Stimulated activated CD8-positive, alpha-beta memory T cell treated with anti-CD3 and anti-CD28 coated beads, Interleukin-4, amount 100 ng/mL, for 4 hours (primary cell): ENCODE data around the gene RWDD3.

Experiments used
- DNase-seq, 2 donors: peaks; one replicate each; pipeline ENCODE4 v3.0.0-alpha.2; 2020; ENCODE audit warnings: low read depth in 2 of 2, low spot score in 1 of 2

The RWDD3 gene

DNA sequence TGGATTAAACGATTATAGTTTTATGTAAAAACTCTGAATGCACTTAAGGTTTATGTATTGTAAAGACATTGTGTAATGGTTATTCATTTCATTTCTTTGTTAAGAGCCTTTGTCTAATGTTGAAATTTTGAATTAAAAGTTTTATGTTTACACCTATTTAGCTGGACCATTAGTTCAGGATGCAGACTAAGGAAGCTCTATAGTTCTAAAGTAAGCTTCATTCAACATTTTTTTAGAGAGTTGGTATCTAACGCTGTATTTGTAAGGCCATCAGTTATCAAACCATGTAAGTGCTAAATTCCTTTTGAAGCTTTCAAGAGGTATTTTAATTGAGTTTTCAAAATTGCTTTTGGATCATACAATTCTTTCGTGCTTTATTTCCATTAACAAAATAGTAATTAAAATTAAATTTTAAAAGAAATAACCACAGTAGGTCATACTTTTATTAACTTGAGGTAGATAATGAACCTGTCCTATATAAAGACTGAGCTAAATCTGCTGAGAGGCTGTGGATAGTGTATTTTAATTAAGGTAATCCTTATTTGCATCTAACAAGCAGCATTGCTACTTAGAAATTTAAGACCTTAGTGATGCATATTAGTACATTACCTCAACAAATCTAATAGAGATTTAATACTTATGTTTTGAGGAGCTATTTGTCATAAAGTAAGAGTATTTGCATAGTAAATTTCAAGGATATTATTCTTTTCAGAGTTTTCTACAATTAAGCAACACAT is 47.9 kb downstream of the RWDD3 start:
- no peak for DNase-seq

DNA sequence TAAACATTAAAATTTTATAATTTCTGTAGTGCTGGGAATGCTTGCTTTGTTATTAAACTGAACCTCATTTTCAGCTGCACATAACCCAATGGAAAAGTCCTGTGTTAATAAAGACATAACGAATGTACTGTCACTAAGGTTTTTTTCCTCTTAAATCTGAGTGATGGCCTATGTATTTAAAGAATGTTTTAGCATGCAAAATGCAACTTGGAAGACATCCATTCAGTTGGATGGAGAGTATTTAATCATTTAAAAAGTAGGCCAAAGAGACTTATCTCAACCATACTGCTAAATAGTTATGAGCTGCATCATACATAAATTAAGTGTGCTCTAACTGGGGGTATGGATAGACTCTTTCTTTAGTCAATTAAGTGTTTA is 48.5 kb downstream of the RWDD3 start:
- no peak for DNase-seq

DNA sequence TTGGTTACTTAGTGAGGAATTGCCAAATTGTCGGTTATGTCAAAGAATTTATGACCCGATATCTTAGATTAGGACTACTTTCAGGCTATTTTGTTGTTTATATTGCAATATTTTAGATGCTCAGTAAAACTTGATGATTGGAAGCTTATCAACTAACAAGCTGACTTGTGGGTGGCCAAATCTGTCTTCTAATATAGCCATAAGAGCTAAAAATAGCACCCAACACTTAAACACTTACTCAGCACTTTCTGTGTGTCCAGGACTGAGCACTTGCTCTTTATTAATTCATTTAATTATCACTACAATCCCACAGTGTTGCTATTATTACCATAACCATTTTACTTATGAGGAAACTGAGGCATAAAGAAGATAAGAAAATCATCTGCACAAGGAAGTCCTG is 50.4 kb downstream of the RWDD3 start:
- no peak for DNase-seq

DNA sequence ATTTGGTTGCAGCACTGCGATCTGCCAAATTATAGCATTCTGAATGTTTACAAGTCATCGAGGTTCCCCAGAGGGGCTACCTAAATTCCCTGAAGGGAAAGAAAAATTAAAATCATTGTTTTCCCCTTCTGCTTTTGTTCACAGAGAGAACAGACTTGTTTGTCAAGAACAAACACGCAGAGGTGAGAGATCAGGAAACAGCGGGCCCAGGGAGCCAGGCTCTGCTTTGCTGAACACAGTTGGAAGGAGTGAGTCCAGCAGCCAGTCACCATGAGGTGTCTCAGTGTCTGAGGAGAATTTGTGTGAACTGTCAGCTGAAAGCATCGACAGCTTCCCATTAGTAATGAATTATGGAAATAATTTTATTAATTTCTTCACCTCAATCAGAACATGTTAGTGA is 52.5 kb downstream of the RWDD3 start:
- no peak for DNase-seq

DNA sequence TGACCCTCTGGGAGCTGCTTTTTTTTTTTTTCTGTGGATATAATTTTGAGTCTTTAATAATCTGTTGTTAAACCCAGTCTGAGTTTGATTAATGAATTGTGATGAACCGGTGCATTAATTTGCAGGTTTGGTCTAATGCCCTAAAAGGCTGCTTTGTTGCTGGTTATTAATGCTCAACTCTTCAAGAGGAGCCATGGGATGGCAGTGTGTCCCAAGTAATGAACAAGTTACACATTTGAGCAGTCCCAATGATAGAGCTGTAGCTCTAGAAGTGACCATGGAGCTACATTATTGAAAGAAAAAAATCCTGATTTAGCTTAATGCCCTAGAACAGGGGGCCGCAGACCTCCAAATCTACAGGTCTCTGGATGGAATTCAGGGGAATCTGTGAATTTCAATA is 53.1 kb downstream of the RWDD3 start:
- no peak for DNase-seq

DNA sequence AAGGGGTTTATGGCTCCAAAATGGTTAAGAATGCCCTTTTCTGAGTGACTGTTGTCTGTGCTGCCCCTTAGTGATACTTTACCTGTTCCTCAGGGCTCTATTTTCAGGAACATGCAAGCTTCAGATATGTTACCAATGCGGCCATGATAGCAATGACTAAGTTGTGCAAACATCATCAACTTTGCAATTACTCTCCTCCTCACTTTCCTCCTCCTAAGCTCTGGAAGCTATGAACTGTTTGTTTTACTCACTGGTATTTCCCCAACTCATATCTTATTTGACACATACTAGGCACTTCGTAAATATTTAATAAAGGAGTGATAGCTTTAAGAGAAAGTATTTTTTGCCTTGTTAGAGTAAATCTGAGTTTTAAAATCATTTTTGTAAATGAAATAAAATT is 53.8 kb downstream of the RWDD3 start:
- no peak for DNase-seq
